ENCODE data around the gene QRICH1. TPM values are rescaled to one million over a fixed set of nuclear protein-coding genes. Genes with fewer than 3 reads are reported as not detected.

QRICH1 gene
- total RNA-seq, 4 donors from 2014 or later, result 61.1 to 132 (median 99.7) TPM

DNA sequence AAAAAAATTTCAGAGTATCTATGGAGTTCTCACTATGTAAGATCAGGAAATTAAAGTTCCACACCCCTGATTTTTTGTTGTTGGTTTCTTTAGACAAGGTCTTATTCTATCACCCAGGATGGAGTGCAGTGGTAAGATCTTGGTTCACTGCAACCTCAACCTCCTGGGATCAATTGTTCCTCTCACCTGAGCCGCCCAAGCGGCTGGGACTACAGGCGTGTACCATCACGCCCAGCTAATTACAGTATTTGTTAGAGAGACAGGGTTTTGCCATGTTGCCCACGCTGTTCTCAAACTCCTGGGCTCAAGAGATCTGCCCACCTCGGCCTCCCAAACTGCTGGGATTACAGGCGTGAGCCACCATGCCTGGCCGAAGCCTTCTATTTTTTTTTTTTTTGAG is 12.4 kb downstream of the QRICH1 start:
- TF ChIP-seq, protein P1, sequence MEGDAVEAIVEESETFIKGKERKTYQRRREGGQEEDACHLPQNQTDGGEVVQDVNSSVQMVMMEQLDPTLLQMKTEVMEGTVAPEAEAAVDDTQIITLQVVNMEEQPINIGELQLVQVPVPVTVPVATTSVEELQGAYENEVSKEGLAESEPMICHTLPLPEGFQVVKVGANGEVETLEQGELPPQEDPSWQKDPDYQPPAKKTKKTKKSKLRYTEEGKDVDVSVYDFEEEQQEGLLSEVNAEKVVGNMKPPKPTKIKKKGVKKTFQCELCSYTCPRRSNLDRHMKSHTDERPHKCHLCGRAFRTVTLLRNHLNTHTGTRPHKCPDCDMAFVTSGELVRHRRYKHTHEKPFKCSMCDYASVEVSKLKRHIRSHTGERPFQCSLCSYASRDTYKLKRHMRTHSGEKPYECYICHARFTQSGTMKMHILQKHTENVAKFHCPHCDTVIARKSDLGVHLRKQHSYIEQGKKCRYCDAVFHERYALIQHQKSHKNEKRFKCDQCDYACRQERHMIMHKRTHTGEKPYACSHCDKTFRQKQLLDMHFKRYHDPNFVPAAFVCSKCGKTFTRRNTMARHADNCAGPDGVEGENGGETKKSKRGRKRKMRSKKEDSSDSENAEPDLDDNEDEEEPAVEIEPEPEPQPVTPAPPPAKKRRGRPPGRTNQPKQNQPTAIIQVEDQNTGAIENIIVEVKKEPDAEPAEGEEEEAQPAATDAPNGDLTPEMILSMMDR (IDR thresholded peaks at IDR 0.05), result no peak
- no peak for TF ChIP-seq POLR2A (IDR thresholded peaks at IDR 0.05)
- H3K36me3 ChIP-seq, result peaks cover 0 to 19% (median 0%) of the 10 kb centered on the region in 3 donors
- no peaks in the 10 kb centered on the region for H3K27me3 ChIP-seq
- H3K4me3 ChIP-seq, result no peak overlapping the region
- no peaks in the 10 kb centered on the region for H3K4me1 ChIP-seq
- no peaks in the 10 kb centered on the region for H3K9me3 ChIP-seq
- no peak overlapping the region for H3K27ac ChIP-seq
- no peak for DNase-seq

DNA sequence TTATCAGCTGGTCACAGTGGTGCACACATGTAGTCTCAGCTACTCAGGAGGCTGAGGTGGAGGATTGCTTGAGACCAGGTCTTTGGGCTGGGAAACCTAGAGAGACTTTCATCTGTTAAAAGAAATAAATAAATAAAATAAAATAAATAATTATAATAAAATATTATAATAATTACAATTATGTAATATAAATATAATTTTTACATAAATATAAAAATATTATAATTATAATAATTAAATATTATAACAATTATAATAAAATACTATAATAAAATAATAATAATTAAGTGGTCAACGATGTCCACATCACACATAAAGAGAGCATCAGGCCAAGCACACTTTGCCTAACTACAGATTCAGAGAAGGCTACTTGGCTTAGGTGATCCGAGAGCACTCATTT is 14.6 kb downstream of the QRICH1 start:
- Histone ChIP-seq H3K27ac (no peak overlapping the region), H3K27me3 (no peaks in the 10 kb centered on the region), H3K4me1 (no peaks in the 10 kb centered on the region), H3K4me3 (no peak overlapping the region), H3K36me3 (peaks cover 0 to 41% (median 0%) of the 10 kb centered on the region in 3 donors), H3K9me3 (no peaks in the 10 kb centered on the region)
- no peak for TF ChIP-seq POLR2A (IDR thresholded peaks at IDR 0.05)
- TF ChIP-seq, protein P1 (IDR thresholded peaks at IDR 0.05), result no peak
- no peak for DNase-seq

DNA sequence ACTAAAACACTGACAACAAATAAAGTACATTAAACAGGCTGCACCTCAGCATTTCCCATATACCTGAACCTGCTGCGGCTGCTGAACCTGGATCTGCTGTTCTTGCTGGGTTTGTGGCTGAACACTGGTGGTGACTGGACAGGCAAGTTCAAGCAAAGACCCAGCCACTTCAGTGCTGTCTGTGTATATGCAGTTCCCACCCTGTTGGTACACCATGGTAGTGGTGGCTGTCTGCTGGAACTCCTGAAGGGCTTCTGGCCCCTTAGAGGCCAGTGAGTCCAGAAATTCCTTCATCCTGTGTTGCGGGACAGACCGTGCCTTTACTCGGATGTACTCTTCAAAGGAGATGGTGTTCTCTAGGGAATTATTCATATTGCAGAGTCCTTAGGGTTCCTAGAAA is 17.2 kb downstream of the QRICH1 start:
- peaks cover 0 to 61% (median 0%) of the 10 kb centered on the region in 3 donors for H3K36me3 ChIP-seq
- TF ChIP-seq POLR2A (IDR thresholded peaks at IDR 0.05), result no peak
- TF ChIP-seq, protein P1 (IDR thresholded peaks at IDR 0.05), result no peak
- no peak for DNase-seq
- H3K4me3 ChIP-seq, result no peak overlapping the region
- no peak overlapping the region for H3K27ac ChIP-seq
- no peaks in the 10 kb centered on the region for H3K27me3 ChIP-seq
- H3K4me1 ChIP-seq, result no peaks in the 10 kb centered on the region
- H3K9me3 ChIP-seq, result no peaks in the 10 kb centered on the region

DNA sequence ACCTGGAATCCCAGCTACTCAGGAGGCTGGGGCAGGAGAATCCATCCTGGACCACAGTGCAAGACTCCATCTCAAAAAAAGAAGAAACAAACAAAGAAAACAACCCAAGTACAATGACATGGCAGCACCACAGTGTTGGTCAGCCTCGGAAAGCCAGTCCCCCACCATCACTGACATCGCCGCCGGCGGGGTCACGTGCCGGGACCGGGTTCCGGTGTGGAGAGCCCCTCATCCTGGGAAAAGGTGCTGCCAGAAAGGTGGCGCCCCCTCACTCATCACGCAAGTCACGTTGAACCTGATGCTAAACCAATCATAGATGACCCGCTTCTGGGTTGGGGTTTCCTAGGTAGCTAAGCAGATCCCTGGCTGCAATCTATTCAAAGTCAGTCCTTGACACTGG is 17.8 kb downstream of the QRICH1 start:
- Histone ChIP-seq H3K4me3 (no peak overlapping the region), H3K27me3 (no peaks in the 10 kb centered on the region), H3K36me3 (peaks cover 0 to 66% (median 0%) of the 10 kb centered on the region in 3 donors), H3K27ac (no peak overlapping the region), H3K9me3 (no peaks in the 10 kb centered on the region), H3K4me1 (no peaks in the 10 kb centered on the region)
- no peak for DNase-seq
- TF ChIP-seq, protein P1 (IDR thresholded peaks at IDR 0.05), result no peak
- no peak for TF ChIP-seq POLR2A (IDR thresholded peaks at IDR 0.05)

DNA sequence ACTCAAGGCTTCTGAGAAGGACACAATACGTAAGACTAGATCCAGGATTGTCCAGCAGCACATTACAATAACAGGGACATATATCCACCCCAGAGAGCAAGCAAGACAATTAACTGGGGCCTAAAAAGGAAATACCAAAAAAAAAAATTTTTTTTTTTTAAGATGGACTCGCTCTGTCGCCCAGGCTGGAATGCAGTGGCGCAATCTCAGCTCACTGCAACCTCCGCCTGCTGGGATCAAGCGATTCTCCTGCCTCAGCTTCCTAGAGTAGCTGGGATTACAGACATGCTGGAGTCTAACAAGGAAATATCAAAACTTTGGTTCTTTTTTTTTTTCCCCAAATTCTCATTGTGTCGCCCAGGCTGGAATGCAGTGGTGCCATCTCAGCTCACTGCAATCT is 35.9 kb downstream of the QRICH1 start:
- H3K4me3 ChIP-seq, result no peak overlapping the region
- no peak for DNase-seq
- TF ChIP-seq, protein P1 (IDR thresholded peaks at IDR 0.05), result no peak
- TF ChIP-seq POLR2A (IDR thresholded peaks at IDR 0.05), result no peak
- no peaks in the 10 kb centered on the region for H3K27me3 ChIP-seq
- peaks cover 0 to 78% (median 0%) of the 10 kb centered on the region in 3 donors for H3K36me3 ChIP-seq
- H3K4me1 ChIP-seq, result no peaks in the 10 kb centered on the region
- no peaks in the 10 kb centered on the region for H3K9me3 ChIP-seq
- H3K27ac ChIP-seq, result no peak overlapping the region

DNA sequence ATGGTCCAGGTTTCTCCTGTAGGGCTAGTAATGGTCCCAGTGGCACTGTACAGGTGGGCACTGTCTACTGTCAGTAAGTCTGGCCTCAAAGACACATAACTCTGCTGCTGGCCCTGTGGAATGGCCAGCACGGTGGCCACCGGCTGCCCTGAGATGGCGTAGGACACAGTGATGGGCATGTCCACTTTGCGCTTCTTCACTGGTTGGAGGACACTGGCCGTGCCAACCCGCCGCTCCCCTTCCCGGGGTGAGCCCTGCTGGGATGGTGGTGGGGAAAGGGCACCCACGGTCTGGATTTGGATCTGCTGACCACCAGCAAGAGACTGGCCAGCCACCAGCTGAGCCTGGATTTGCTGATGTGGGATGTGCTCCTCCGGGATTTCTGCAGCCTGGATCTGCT is 36.6 kb downstream of the QRICH1 start:
- Histone ChIP-seq H3K36me3 (peaks cover 0 to 78% (median 0%) of the 10 kb centered on the region in 3 donors), H3K9me3 (no peaks in the 10 kb centered on the region), H3K4me1 (no peaks in the 10 kb centered on the region), H3K4me3 (no peak overlapping the region), H3K27ac (no peak overlapping the region), H3K27me3 (no peaks in the 10 kb centered on the region)
- TF ChIP-seq, protein P1 (IDR thresholded peaks at IDR 0.05), result no peak
- TF ChIP-seq POLR2A (IDR thresholded peaks at IDR 0.05), result no peak
- DNase-seq, result no peak
